Vagina (tissue), 2 donors: Measurements from ENCODE around the gene GHR.

ENCODE experiments used
- CTCF ChIP-seq, 3 experiments: fragments of 450-650 bp in 2 of 3; fragments of 200-600 bp in 1 of 3; sonication (generic) in 1 of 3; IDR thresholded peaks; one replicate each; pipeline ENCODE4 v1.5.1; 2017 to 2019; ENCODE audit warnings: antibody characterized with exemption in 3 of 3, mild to moderate bottlenecking in 2 of 3, moderate library complexity in 2 of 3
- POLR2A ChIP-seq, 2 donors: fragments of 450-650 bp; IDR thresholded peaks; one replicate each; pipeline ENCODE4 v1.6.1; 2017; ENCODE audit warnings: antibody characterized with exemption in 2 of 2, mild to moderate bottlenecking in 2 of 2, moderate library complexity in 2 of 2

- TF ChIP-seq CTCF (IDR thresholded peaks at IDR 0.05) (no peak), POLR2A (IDR thresholded peaks at IDR 0.05) (no peak)
Observed at GRCh38 chr5:42555010-42555409, 131.8 kb downstream of the GHR start.
